ENCODE results near the gene CRYBA4. TPM values are rescaled to one million over a fixed set of nuclear protein-coding genes. Genes with fewer than 3 reads are reported as not detected.

The CRYBA4 gene
- total and polyA plus RNA-seq, 2 of the 13 experiments (the other 11 are each of a cell fraction or from before 2014, with no cell fraction given) = not detected

GRCh38 chr22:26589367-26589844 lies 32.4 kb upstream of the CRYBA4 start (continued):
- TF ChIP-seq TBX3 (IDR thresholded peaks at IDR 0.05; ENCODE audit: borderline replicate concordance) (0 out of 2 replicates have a peak, but pooled peaks have one; percentile 16), GRHL1 (CRISPR knock-in tag; conservative IDR thresholded peaks at IDR 0.05) (no peak), HDAC1 (CRISPR knock-in tag; IDR thresholded peaks at IDR 0.05) (0 out of 2 replicates have a peak, but pooled peaks have one; percentile 22), KDM1A (CRISPR knock-in tag; IDR thresholded peaks at IDR 0.05) (no peak), ZNF501 (CRISPR knock-in tag; IDR thresholded peaks at IDR 0.05) (peak; percentile 46; the same call in 1 of the 2 replicates), ZNF510 (CRISPR knock-in tag; IDR thresholded peaks at IDR 0.05; ENCODE audit: low read depth) (no peak), CEBPZ (IDR thresholded peaks at IDR 0.05; ENCODE audit: low read length) (no peak), ZNF407 (CRISPR knock-in tag; IDR thresholded peaks at IDR 0.05; ENCODE audit: not compliant biosample characterization) (peak; percentile 71), STAG1 (CRISPR knock-in tag; IDR thresholded peaks at IDR 0.05) (no peak), IRF9 (CRISPR knock-in tag; IDR thresholded peaks at IDR 0.05; ENCODE audit: borderline replicate concordance) (no peak; the same call in 1 of the 2 replicates), ZBTB39 (CRISPR knock-in tag; IDR thresholded peaks at IDR 0.05) (no peak)
